ENCODE results near the gene GPC3.

GPC3 gene

GRCh38 chrX:133989993-133990392 lies 4.6 kb upstream of the GPC3 start:
- TF ChIP-seq CTCF (IDR thresholded peaks at IDR 0.05; ENCODE audit: poor library complexity, severe bottlenecking): no peak
- Histone ChIP-seq H3K4me1 (ENCODE audit: insufficient read depth, poor library complexity, severe bottlenecking) (no peaks in the 10 kb centered on the region), H3K36me3 (ENCODE audit: low read depth) (no peaks in the 10 kb centered on the region), H3K27ac (ENCODE audit: poor library complexity, severe bottlenecking) (no peak overlapping the region), H3K4me3 (ENCODE audit: severe bottlenecking) (no peak overlapping the region), H3K27me3 (ENCODE audit: insufficient read depth, poor library complexity, severe bottlenecking) (no peaks in the 10 kb centered on the region), H3K9me3 (ENCODE audit: severe bottlenecking) (no peaks in the 10 kb centered on the region)
- ATAC-seq (ENCODE audit: low read depth) (no peak), DNase-seq (ENCODE audit: low spot score) (no peak)

DNA sequence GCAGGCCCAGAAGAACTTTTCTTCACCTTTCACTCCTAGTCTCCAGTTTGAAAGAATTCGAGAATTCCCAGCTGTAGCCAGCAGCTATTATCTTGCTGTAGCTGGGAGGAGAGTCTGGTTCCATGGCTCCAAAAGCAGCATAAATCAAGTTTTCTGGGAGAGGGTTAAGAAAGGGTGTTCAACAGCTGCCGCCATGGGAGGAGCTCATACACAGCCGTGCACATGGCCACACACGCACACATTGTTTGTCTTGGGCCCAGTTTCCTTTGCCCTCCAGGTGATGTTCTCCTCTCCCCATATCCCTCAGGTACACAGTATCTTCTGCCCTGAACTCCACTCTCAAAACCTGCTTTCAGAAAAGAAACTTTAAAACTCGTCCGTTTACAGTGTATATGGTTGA lies 4.1 kb upstream of the GPC3 start:
- H3K27ac ChIP-seq (ENCODE audit: poor library complexity, severe bottlenecking): no peak overlapping the region
- no peaks in the 10 kb centered on the region for H3K9me3 ChIP-seq (ENCODE audit: severe bottlenecking)
- no peak for TF ChIP-seq CTCF (IDR thresholded peaks at IDR 0.05; ENCODE audit: poor library complexity, severe bottlenecking)
- no peaks in the 10 kb centered on the region for H3K4me1 ChIP-seq (ENCODE audit: insufficient read depth, poor library complexity, severe bottlenecking)
- H3K27me3 ChIP-seq (ENCODE audit: insufficient read depth, poor library complexity, severe bottlenecking): no peaks in the 10 kb centered on the region
- H3K4me3 ChIP-seq (ENCODE audit: severe bottlenecking): no peak overlapping the region
- no peak for DNase-seq (ENCODE audit: low spot score)
- no peak for ATAC-seq (ENCODE audit: low read depth)
- no peaks in the 10 kb centered on the region for H3K36me3 ChIP-seq (ENCODE audit: low read depth)

DNA sequence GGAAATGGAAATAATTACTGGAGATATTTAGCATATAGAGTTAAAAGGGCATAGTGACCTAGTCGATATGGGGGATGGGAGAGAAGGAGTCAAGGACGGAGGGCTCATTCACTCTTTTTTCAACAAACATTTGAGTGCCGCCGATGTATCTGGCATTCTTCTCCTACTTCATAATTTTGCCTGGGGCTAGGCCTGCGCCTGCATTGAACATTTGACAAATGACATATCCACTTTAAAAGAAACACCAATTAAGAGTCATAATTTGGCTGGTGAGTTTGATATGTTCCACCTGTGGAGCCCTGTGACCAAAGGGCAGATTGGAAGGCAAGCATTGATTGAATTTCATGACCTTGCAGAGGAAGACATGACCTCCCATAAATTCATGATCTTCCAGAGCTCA lies 2.6 kb upstream of the GPC3 start:
- Histone ChIP-seq H3K4me1 (ENCODE audit: insufficient read depth, poor library complexity, severe bottlenecking) (no peaks in the 10 kb centered on the region), H3K9me3 (ENCODE audit: severe bottlenecking) (no peaks in the 10 kb centered on the region), H3K4me3 (ENCODE audit: severe bottlenecking) (no peak overlapping the region), H3K36me3 (ENCODE audit: low read depth) (no peaks in the 10 kb centered on the region), H3K27me3 (ENCODE audit: insufficient read depth, poor library complexity, severe bottlenecking) (no peaks in the 10 kb centered on the region), H3K27ac (ENCODE audit: poor library complexity, severe bottlenecking) (no peak overlapping the region)
- DNase-seq (ENCODE audit: low spot score) (no peak), ATAC-seq (ENCODE audit: low read depth) (no peak)
- TF ChIP-seq CTCF (IDR thresholded peaks at IDR 0.05; ENCODE audit: poor library complexity, severe bottlenecking): no peak

DNA sequence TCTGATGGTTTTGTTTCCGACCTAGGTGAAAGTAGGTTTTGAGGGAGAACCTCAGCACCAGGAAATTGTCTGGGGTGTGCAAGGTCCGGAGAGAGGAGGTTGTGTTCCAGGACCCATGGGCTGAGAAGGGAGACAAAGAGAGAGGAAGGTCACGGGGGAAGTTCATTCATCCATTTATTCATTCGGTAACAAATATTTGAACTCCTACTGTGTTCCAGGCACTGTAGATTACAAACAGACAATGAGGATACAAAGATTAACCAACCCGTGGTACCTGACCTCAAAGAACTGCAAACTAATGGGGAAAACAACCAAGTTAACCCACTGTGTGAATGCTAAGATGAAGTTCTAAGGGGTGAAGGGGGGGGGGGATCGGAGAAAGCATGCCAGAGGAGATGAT lies 1.8 kb upstream of the GPC3 start:
- H3K4me1 ChIP-seq (ENCODE audit: insufficient read depth, poor library complexity, severe bottlenecking): no peaks in the 10 kb centered on the region
- H3K36me3 ChIP-seq (ENCODE audit: low read depth): no peaks in the 10 kb centered on the region
- H3K4me3 ChIP-seq (ENCODE audit: severe bottlenecking): no peak overlapping the region
- ATAC-seq (ENCODE audit: low read depth) (no peak), DNase-seq (ENCODE audit: low spot score) (no peak)
- no peaks in the 10 kb centered on the region for H3K9me3 ChIP-seq (ENCODE audit: severe bottlenecking)
- no peaks in the 10 kb centered on the region for H3K27me3 ChIP-seq (ENCODE audit: insufficient read depth, poor library complexity, severe bottlenecking)
- TF ChIP-seq CTCF (IDR thresholded peaks at IDR 0.05; ENCODE audit: poor library complexity, severe bottlenecking): no peak
- no peak overlapping the region for H3K27ac ChIP-seq (ENCODE audit: poor library complexity, severe bottlenecking)

- no peak for DNase-seq (ENCODE audit: low spot score)
- ATAC-seq (ENCODE audit: low read depth): peak; percentile 9; the same call in 1 of the 3 replicates
- Histone ChIP-seq H3K27me3 (ENCODE audit: insufficient read depth, poor library complexity, severe bottlenecking) (no peaks in the 10 kb centered on the region), H3K9me3 (ENCODE audit: severe bottlenecking) (no peaks in the 10 kb centered on the region), H3K27ac (ENCODE audit: poor library complexity, severe bottlenecking) (no peak overlapping the region), H3K36me3 (ENCODE audit: low read depth) (no peaks in the 10 kb centered on the region), H3K4me3 (ENCODE audit: severe bottlenecking) (peak overlapping the region; percentile 35), H3K4me1 (ENCODE audit: insufficient read depth, poor library complexity, severe bottlenecking) (no peaks in the 10 kb centered on the region)
- TF ChIP-seq CTCF (IDR thresholded peaks at IDR 0.05; ENCODE audit: poor library complexity, severe bottlenecking): no peak
These were observed 731 bp upstream of the GPC3 start for GRCh38 chrX:133985967-133986683.
